NCI-H748 (cell line): ENCODE results near the gene TRIM45.
"Not testable (repeated sequence)": the region's sequence is repeated elsewhere in the genome, so short reads cannot be mapped to it uniquely, and the experiment has no call there.

Source experiments
- DNase-seq: peaks from one replicate; lab custom pipeline; 2025; ENCODE audit not compliant: unreplicated experiment; lab: John Stamatoyannopoulos, UW

The TRIM45 gene

DNA sequence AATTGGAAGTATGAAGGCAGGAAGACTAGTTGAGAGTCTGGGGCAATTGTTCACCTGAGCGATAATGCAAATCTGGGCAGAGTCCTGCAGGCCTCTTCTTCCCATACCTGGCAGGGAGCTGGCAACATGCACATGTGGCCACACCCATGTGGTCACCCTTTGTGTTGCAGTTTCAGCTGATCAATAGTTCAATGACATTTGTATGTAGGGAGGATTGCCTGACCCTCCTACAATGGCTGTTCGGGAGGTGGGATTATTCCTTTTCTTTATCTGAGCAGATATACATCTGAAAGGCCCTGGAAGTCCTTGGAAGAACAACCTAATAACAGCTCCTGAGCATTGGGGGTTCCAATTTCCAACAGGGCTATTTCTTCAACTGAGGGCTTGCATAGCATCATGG, 15.2 kb upstream of the TRIM45 start:
- no peak for DNase-seq

DNA sequence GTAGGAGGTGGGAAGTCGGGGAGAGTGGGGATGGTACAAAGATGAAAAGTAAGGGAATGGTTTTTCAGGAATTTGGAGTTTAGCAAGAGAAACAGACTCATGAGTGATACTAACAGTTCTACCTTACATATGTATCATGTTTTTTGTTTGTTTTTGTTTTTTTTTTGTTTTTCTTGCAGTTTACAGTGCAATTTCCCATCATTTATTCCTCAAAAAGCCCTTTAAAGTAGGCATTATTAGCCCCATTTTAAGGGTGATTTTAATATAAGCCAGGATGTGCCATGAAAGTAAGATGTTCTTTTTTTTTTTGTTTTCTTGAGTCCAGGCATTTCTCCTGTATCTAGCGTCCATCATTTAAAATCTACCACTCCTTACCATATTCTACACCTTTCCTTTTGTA, 13.8 kb upstream of the TRIM45 start:
- DNase-seq: no peak

DNA sequence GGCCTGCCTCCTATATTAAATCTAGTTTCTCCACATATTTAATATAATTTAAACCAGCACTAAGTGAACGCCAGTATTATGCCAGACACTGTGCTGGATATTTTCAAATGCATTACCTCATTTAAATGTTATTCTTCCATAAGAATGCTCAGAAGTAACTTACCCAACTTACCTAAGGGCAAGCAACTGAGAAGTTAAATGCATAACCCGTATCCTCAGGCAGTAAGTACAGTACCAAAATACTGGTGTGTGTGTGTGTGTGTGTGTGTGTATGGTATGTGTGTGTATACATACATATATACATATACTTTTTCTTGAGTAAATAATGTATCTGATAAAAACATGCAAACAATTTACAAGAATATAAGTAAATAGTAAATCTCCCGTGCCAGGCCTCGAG, 9.0 kb upstream of the TRIM45 start:
- no peak for DNase-seq

DNA sequence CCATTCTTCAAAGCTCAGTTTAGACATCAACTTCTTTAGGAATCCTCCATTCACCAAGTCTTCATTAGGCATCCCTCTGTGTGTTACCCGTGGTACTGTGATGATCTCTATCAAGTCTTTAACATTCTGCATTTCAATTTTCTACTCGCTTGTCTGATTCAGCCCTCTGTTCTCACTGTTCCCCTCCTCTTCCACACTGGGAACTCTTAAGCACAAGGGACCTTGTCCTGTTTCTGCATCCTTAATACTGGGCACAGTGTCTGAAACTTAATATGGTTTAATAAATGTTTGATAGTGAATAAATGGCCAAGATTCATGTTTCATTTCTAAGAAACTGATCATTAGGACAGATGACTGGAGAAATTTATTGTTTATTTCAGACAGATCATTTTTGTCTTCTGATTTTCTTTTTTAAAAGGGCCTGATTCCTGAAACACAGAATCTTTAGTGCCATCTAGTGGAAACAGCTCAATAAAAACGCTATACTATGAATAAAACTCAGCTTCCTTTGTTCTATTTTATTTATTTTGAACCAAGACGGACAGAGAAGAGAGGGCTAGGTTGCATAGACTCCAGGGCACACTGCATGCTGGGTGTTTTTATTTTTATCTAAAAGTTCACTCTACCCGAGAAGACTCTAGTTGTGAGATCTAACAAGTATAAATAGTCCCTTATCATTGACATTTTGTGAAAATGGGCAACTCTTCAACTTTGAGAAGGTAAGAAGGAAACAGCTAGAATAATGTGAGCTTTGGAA, 7.0 kb upstream of the TRIM45 start:
- peak; percentile 57 for DNase-seq

DNA sequence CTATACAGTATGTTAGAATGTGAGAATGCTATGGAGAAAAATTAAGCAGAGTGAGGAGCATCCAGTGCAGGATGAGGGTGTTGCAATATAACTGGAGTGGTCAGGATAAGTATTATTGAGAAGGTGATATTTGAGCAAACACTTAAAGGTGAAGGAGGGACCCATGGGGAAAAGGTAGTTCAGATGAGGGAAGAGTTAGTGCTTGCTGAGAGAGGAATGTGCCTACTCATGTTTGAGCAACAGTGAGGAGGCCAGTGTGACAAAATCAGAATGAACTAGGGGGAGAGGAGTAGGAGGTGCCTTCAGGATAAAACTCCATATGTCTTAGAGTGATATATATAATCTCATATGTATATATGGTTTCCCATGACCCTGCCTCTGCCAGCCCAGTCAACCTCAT, 6.2 kb upstream of the TRIM45 start:
- no peak for DNase-seq

DNA sequence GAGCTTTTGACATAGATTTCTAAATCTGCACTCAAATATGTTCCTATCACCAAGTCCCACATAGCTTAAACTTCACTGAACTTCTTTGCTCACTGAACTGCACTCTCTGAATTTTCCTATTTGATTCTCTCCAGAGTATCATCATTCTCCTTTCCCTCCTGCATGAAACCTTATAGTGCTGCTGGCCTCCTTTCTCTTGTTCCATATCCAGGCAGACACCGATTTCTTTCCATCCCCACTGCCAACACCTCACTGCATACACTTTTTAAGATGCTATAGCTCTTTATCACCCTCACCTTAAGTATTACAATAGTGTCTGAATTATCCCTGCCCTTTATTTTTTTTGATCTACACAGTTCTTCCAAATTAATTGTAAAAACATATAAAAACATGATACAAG, 3.1 kb upstream of the TRIM45 start:
- no peak for DNase-seq

DNA sequence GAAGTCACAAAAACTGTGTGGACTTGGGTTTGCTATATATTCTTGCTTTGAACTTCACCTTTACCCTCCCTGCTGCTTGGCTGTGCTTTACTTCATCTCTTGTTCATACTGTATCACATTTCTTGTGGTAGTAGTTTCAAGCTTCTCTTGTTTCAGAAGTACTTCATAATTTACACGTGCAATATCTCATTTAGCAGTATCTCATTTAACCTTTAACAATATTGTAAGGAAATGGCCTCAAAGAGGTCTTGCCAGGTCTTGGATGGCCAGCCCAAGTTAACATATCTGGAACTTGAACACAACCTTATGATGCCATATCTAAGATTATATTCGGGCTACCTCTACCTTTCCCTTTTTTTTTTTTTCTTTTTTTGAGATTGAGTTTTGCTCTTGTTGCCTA, 1.7 kb upstream of the TRIM45 start:
- DNase-seq: no peak

DNA sequence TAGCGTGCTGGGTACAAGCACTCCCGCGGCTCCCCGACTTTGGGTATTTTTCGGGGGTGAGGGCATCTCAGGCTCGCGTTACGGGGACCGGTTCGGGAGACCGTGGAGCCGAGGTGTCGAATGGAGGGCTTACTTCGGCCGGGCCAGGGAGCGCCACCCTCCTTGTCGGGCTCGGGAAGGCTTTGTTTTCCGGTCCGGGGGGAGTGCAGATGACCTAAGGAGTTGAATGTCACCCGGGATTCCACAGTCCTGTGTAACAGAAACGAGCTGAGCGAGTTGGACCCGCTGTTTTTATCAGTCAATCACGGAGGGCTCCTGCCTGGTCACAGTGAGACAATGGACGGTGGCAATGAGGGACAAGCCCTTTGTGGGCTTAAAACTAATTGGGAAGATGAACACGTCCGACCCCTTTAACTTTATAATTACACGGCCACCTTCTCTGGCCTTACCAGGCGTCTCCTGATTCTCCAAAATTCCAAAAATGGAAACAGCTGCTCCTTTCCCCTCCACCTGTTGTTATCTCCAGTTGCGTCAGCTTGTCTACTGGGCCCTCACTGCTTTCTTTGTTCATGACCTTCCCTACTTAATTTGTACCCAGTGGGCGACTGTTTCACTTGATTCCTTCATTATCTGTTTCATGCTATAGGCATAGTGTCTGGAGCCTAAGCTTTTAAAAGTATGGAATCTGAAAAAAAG, 929 bp upstream of the TRIM45 start:
- no peak for DNase-seq

DNA sequence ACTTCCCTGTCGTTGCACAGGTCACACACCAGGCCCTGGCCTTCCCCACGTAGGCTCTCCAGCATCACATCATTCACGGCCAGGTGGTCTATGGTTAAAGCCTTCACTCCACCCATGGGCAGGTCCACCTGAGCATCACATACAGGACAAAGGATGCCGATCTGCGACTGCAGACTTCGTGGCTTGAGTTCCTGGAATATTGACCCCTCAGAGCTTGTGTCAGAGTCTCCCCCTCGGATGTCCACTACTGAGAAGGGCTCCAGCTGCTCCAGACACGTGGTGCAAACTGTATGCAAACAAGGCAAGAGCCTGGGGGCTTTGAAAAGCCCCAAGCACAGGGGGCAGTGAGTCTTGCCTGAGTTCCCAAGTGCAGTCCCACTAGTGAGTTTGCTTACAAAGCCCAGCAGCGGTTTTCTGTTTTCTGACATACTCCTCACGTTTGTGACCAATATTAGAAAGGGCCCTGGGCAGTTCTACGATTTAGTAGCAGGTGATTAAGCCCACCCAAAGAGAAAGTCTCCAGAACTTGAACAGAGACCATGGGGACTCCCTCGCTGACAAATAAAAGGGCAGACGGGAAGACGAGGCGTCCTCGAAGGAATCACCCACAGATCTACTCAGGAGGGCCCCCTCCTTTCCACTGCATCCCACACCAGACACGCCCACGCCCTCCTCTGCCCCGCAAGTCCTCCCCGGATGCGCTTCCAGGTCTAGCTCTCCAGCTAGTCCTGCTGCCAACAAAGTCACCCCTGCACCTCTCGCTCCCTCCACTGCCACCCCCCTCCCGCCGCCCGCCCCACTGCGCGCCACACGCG, 568 bp downstream of the TRIM45 start:
- peak; percentile 78 for DNase-seq

DNA sequence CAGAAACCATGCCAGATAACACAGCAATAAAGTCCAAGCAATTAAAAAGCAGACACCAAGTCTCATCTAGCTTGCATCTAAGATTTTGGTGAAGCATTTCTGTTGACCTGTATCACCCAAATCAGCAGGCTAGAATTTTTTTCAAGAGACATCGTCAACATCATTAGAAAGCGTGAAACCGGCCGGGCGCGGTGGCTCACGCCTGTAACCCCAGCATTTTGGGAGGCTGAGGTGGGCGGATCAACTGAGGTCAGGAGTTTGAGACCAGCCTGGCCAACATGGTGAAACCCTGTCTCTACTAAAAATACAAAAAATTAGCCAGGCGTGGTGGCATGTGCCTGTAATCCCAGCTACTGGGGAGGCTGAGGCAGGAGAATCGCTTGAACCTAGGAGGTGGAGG, 2.4 kb downstream of the TRIM45 start:
- DNase-seq: not testable (repeated sequence)

DNA sequence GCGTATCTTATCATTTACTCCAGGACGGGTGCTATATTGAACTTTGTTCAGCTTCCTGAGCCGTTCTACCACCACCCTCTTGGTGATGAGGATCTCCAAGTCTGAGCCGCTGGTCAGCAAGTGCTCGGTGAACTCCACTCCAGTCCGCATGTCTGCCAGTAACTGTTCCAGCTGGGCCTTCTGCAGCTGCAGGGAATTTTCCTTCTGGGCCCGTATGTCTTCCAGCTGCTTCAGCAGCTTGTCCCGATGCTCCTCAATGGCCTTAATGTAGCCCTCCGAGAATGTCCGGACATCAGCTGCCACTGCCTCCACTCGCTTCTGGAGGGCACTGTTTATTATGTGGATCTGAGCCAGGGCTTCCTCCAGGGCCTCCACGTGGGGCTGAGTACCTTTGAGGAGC, 3.4 kb downstream of the TRIM45 start:
- DNase-seq: no peak

DNA sequence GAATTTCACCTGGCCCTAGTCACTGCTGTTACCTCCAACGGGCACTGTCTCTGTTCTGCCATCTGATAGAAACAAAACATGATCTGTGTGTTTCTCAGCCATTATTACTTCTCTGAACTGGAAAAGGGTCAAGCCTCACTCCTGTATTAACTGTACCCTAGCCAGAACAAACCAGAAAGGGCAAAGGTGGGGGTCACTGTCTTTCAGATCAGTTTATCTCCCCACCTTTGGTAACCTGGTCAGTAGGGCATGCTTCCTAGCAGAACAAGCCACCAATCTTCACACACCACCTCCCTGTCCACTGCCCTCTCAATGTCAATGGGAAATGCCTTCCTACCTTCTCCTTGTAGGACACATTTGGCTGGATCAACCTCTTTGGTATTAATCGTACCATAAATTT, 3.9 kb downstream of the TRIM45 start:
- DNase-seq: no peak

DNA sequence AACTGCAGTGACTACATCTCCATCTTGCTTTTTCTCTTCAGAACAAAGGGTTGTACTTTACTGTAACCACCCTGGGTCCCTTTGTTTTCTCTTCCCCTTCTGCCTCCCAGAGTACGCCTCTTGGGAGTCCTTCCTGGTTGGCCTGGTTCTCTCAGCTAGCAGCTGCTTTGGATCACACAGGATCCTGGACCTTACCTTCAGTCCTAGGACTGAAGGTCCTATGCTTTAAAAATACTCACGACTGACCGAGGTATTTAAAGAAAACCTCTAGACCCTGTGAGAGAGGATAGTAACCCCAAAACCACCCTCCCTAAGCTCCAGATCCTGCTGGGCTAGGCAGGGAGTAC, 4.8 kb downstream of the TRIM45 start:
- no peak for DNase-seq

DNA sequence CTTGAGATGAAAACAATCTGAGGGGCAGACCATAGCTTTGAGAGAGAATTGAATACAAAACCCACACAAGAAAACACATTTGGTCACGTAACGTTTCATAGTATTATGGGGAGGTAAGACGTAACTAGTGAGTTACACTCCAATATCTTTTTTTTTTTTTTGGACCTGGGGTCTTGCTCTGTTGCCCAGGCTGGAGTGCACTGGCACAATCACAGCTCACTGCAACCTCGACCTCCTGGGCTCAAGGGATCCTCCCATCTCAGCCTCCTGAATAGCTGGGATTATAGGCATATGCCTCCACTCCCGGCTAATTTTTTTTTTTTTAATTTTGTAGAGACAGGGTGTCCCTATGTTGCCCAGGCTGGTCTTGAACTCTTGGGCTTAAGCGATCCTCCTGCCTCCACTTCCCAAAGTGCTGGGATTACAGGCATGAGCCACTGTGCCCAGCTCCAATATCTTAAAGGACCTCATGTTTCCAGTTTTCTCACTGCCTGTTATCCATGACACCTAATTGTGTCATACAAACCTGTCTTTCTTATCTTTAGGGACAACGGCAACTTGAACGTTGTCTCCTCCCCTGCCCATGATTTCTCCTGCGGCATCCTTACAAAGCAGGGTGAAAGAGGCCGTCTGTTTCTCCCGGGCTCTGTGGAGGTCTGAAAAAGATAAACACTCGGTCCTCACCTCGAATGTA, 5.3 kb downstream of the TRIM45 start:
- DNase-seq: no peak

DNA sequence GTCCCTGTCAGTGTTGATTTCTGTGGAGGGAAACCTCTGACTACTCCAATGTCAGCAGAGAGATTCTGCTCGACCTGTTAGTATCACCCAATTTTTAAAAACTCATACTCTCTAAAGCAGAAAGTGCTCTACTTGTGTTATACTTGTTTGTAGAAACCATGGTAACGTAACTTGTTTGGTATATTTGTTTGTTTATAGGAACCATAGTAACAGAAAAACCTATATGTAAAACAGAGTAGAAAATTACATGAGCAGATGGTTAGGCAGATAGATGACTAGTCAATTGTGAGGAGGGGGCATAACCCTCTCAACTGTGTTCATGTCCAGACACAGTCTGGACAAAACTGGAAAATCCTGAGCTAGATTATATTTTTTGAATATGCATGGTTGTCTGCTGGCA, 6.7 kb downstream of the TRIM45 start:
- peak; percentile 23 for DNase-seq

DNA sequence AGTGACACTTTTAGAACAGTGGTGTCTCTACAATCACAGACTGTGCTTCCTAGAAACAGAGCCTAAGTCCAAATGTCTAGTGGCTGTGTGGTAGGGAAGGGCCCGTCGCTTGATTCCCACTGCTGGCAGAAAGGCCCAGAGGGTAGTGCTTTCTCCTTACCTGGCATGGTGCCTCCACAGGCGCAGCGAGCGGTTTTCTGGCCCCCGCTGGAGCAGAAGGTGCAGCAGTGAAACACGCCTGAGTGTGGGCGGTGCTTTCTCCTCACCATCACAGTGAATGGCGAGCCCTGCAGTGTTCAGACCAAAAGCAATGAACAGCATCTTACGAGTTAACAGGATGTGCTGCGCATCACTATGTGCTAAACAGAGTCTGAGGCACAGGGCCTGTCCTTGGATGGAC, 8.3 kb downstream of the TRIM45 start:
- DNase-seq: no peak

DNA sequence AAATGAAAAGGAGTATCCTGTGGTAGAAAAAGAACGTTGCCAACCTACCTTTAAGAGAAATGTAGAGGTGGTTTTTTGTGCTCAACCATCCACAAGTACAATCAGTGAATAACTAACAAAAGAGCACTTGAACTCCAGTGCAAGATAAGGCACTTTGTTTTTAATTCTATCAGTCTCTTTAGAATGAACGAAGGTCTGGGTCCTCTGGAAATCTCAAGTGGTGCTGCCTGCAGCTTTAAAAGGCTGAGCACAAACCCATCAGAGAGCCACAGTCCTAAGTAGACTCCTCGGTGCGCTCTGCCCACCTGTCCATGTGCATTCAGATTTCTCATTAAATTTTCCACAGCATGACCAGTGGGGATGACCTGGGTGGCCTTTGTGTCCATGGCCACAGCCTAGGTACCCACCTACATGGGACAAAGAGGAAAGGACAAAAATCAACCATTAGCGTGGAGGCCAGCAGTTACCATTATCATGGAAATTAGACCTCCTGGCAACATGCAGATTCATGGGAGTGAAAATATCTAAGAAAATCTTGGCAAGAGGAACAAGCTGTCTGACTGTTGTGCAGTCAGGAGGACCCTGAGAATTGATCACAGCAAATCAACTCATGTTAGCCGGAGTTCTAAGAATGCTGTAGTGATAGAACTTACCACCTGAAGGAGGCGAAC, 9.4 kb downstream of the TRIM45 start:
- DNase-seq: no peak

DNA sequence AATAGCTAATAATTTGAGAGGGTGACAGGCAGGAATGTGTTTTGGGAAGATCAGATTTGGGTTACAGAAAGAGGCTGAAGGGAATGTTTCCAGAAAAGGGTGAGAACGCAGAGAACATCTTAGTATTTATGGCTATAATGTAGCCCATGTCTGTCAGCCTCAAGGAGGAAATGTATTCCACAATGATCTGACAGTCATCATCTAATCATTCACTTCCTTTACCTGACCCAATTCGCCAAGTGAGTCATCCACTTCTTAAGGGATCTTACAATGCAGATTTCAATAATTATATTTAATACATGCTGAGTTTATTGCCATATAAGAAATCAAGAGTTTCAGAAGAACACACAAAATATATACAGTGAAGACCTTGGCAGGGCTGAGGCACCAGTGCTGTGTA, 10.8 kb downstream of the TRIM45 start:
- DNase-seq: no peak

DNA sequence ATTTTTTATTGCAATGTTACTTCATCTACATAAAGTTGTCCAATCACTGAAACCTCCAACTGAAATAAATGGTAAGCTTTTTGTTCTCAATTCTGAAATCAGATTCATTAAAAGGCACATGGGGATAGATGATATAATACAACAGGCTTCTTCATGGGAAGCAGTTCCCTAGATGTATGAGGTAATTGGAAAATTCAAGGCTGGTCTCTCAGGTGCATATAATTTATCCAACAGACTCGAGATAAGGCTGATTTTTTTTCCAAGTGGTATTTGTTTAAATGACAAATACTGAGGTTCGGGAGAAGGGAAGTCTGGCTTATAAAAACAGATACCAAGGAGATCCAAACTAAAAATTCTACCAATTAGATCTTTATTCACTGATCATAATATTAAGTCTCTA, 14.2 kb downstream of the TRIM45 start:
- no peak for DNase-seq

DNA sequence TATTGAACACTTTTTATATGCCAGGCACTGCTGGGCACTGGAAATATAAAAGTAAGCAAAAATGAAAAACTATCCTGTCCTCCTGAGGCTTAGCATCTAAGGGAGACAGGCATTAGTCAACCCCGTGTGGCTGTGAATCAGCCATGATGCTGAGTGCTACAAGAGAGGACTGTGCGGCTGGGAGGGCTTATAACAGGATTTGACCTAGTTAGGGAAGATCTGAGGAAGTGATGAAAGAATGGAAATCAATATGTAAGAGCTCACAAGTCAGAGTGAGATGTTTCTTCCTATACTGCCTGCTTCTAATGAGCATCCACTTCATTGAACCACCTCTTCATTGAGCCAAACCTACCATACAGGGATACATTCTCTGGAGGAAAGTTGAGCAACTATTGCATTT, 15.1 kb downstream of the TRIM45 start:
- no peak for DNase-seq

DNA sequence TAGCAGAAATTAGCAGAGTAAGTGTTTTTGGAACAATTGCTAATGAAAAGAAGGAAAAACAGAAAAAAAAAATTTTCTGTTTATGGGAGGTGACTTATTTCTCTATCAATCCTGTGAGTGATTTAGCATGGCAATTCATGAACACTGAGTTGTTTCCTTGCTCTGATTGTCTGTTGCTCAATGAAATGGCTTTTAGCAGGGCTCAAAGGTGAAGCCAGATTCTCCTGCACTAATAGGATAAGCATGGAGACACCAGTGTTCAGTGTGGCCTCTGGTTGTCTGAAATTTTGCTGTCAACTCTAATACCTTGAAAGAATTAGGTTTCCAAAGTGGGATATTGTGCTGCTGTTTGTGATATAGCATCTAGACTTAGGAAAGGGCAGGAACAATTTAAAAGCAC, 15.8 kb downstream of the TRIM45 start:
- DNase-seq: no peak
